T-helper 9 cell (primary cell): ENCODE data around the gene RILP.
"Not testable (repeated sequence)": the region's sequence is repeated elsewhere in the genome, so short reads cannot be mapped to it uniquely, and the experiment has no call there.

Source experiments
- DNase-seq: peaks from one replicate; pipeline ENCODE4 v3.0.0-alpha.2; 2020
- total RNA-seq, 2 donors: gene quantifications; one replicate each; lab custom pipeline; 2026; lab: John Stamatoyannopoulos, UW

The RILP gene
- 1.9 to 2.9 reads per million in 2 donors for total RNA-seq

- DNase-seq: no peak
Measured at GRCh38 chr17:1649844-1650501, at the start of gene RILP. Gene RILP (minus strand): TSS chr17:1649866. CDS start chr17:1649804, 62 bp downstream.

- no peak for DNase-seq
Measured at GRCh38 chr17:1697681-1698080, 48.0 kb upstream of the RILP start.

GRCh38 chr17:1695365-1695764 is 45.7 kb upstream of the RILP start:
- no peak for DNase-seq

GRCh38 chr17:1693339-1693738 is 43.7 kb upstream of the RILP start:
- no peak for DNase-seq

- no peak for DNase-seq
Measured at GRCh38 chr17:1690544-1691221, 41.0 kb upstream of the RILP start.

GRCh38 chr17:1688405-1688804 is 38.7 kb upstream of the RILP start:
- DNase-seq: not testable (repeated sequence)

GRCh38 chr17:1686086-1686485 is 36.4 kb upstream of the RILP start:
- no peak for DNase-seq

- peak; percentile 95 for DNase-seq
Measured at GRCh38 chr17:1684378-1685189, 34.9 kb upstream of the RILP start, which contains the start of gene PRPF8. Gene PRPF8 (minus strand): TSS chr17:1684867. CDS start chr17:1684571, 296 bp downstream.

- no peak for DNase-seq
Measured at GRCh38 chr17:1683459-1683858, 33.8 kb upstream of the RILP start.

- no peak for DNase-seq
Measured at GRCh38 chr17:1676401-1676800, 26.7 kb upstream of the RILP start.

GRCh38 chr17:1673041-1673785 is 23.5 kb upstream of the RILP start:
- DNase-seq: peak; percentile 26

GRCh38 chr17:1663934-1664333 is 14.3 kb upstream of the RILP start:
- DNase-seq: not testable (repeated sequence)

GRCh38 chr17:1661045-1661444 is 11.4 kb upstream of the RILP start:
- no peak for DNase-seq

GRCh38 chr17:1658100-1658499 is 8.4 kb upstream of the RILP start:
- DNase-seq: no peak

- no peak for DNase-seq
Measured at GRCh38 chr17:1653735-1654134, 4.1 kb upstream of the RILP start.

- DNase-seq: not testable (repeated sequence)
Measured at GRCh38 chr17:1652794-1653193, 3.1 kb upstream of the RILP start.

- no peak for DNase-seq
Measured at GRCh38 chr17:1651559-1651844, 1.8 kb upstream of the RILP start.

GRCh38 chr17:1650731-1651558 is 1.3 kb upstream of the RILP start:
- no peak for DNase-seq

GRCh38 chr17:1648963-1649843 is 463 bp downstream of the RILP start:
- peak; percentile 96 for DNase-seq

GRCh38 chr17:1648173-1648962 is 1.3 kb downstream of the RILP start:
- DNase-seq: no peak
